NB4 (cell line): Measurements from ENCODE around the gene RPE.

Experiments used
- CTCF ChIP-seq: IDR thresholded peaks from one replicate; pipeline ENCODE4 v1.5.1; 2012; ENCODE audit warnings: low read depth, low read length
- MAX ChIP-seq: IDR thresholded peaks from 2 replicates; pipeline ENCODE4 v1.6.1; 2011; ENCODE audit warnings: low read depth, low read length
- POLR2A ChIP-seq: IDR thresholded peaks from 2 replicates; pipeline ENCODE4 v1.6.1; 2011; ENCODE audit warnings: mild to moderate bottlenecking; ENCODE audit not compliant: insufficient read length; ENCODE audit errors: extremely low read depth

- TF ChIP-seq CTCF (no peak), MAX (no peak), POLR2A (no peak)
Observed at GRCh38 chr2:210027608-210028007, 25.2 kb downstream of the RPE start.
